H9 (cell line): ENCODE results near the gene CD27. TPM values are rescaled to one million over a fixed set of nuclear protein-coding genes. Genes with fewer than 3 reads are reported as not detected.

Experiments used
- DNase-seq: peaks from one replicate; pipeline ENCODE4 v3.0.0-alpha.2; 2017
- H2AFZ ChIP-seq: one replicate; pipeline ENCODE4 v1.6.1; 2013; ENCODE audit warnings: mild to moderate bottlenecking, low read length, control low read depth, moderate library complexity
- H2AK5ac ChIP-seq: 2 replicates; pipeline ENCODE4 v1.6.1; 2013; ENCODE audit warnings: low read length, control low read depth, mixed read lengths; ENCODE audit not compliant: insufficient read length
- H2BK120ac ChIP-seq: one replicate; pipeline ENCODE4 v1.6.1; 2013; ENCODE audit warnings: low read depth, mild to moderate bottlenecking, low read length, control low read depth, inconsistent platforms; ENCODE audit not compliant: poor library complexity, severe bottlenecking
- H2BK12ac ChIP-seq: 2 replicates; pipeline ENCODE4 v1.6.1; 2013; ENCODE audit warnings: low read length, control low read depth, mixed read lengths, low read depth; ENCODE audit not compliant: insufficient read length
- H2BK15ac ChIP-seq: 2 replicates; pipeline ENCODE4 v1.6.1; 2013; ENCODE audit warnings: low read depth, low read length, control low read depth
- H2BK20ac ChIP-seq: one replicate; pipeline ENCODE4 v1.6.1; 2013; ENCODE audit warnings: low read depth, mild to moderate bottlenecking, low read length, control low read depth, inconsistent platforms; ENCODE audit not compliant: poor library complexity, severe bottlenecking
- H2BK5ac ChIP-seq: 2 replicates; pipeline ENCODE4 v1.6.1; 2013; ENCODE audit warnings: low read length, control low read depth, mixed read lengths; ENCODE audit not compliant: insufficient read length
- H3K14ac ChIP-seq: 2 replicates; pipeline ENCODE4 v1.6.1; 2013; ENCODE audit warnings: low read length, control low read depth; ENCODE audit not compliant: insufficient read depth
- H3K18ac ChIP-seq: 2 replicates; pipeline ENCODE4 v1.6.1; 2013; ENCODE audit warnings: low read depth, mild to moderate bottlenecking, mixed read lengths, low read length, control low read depth; ENCODE audit not compliant: insufficient read length
- H3K23ac ChIP-seq: 2 replicates; pipeline ENCODE4 v1.6.1; 2013; ENCODE audit warnings: low read length, control low read depth, mixed read lengths, low read depth; ENCODE audit not compliant: insufficient read length
- H3K23me2 ChIP-seq: 2 replicates; pipeline ENCODE4 v1.6.1; 2013; ENCODE audit warnings: low read depth, mild to moderate bottlenecking, mixed read lengths, low read length, control low read depth; ENCODE audit not compliant: insufficient read length, poor library complexity, severe bottlenecking
- H3K27ac ChIP-seq: 2 replicates; pipeline ENCODE4 v1.5.1; 2013; ENCODE audit warnings: low read length, control low read depth, mixed read lengths, low read depth; ENCODE audit not compliant: insufficient read length
- H3K27me3 ChIP-seq: 2 replicates; pipeline ENCODE4 v1.6.1; 2013; ENCODE audit warnings: low read length, control low read depth, inconsistent platforms; ENCODE audit not compliant: insufficient read depth
- H3K4ac ChIP-seq: 2 replicates; pipeline ENCODE4 v1.6.1; 2013; ENCODE audit warnings: low read depth, mild to moderate bottlenecking, control low read depth, inconsistent platforms, low read length, moderate library complexity
- H3K4me1 ChIP-seq: 2 replicates; pipeline ENCODE4 v1.6.1; 2013; ENCODE audit warnings: low read length, control low read depth, inconsistent platforms; ENCODE audit not compliant: insufficient read depth
- H3K4me2 ChIP-seq: 2 replicates; pipeline ENCODE4 v1.6.1; 2013; ENCODE audit warnings: low read length, control low read depth, mixed read lengths; ENCODE audit not compliant: insufficient read length, insufficient read depth
- H3K56ac ChIP-seq: 2 replicates; pipeline ENCODE4 v1.6.1; 2013; ENCODE audit warnings: low read depth, mild to moderate bottlenecking, mixed read lengths, low read length, control low read depth; ENCODE audit not compliant: insufficient read length
- H3K79me1 ChIP-seq: 2 replicates; pipeline ENCODE4 v1.6.1; 2013; ENCODE audit warnings: low read depth, mild to moderate bottlenecking, moderate library complexity, low read length, control low read depth, inconsistent platforms; ENCODE audit not compliant: insufficient read depth, poor library complexity, severe bottlenecking
- H3K79me2 ChIP-seq: 2 replicates; pipeline ENCODE4 v1.6.1; 2013; ENCODE audit warnings: low read length, control low read depth, inconsistent platforms; ENCODE audit not compliant: insufficient read depth
- H3K9ac ChIP-seq: 2 replicates; pipeline ENCODE4 v1.6.1; 2013; ENCODE audit warnings: low read length, control low read depth, mixed read lengths; ENCODE audit not compliant: insufficient read length; ENCODE audit errors: extremely low read depth
- H3K9me3 ChIP-seq: one replicate; pipeline ENCODE4 v1.6.1; 2013; ENCODE audit warnings: low read depth, low read length, inconsistent platforms; ENCODE audit not compliant: control insufficient read depth
- H3T11ph ChIP-seq: one replicate; pipeline ENCODE4 v1.6.1; 2013; ENCODE audit warnings: mild to moderate bottlenecking, low read length, control low read depth, inconsistent platforms
- H4K20me1 ChIP-seq: one replicate; pipeline ENCODE4 v1.6.1; 2013; ENCODE audit not compliant: control insufficient read depth, insufficient read length, insufficient read depth
- H4K5ac ChIP-seq: 2 replicates; pipeline ENCODE4 v1.6.1; 2013; ENCODE audit warnings: low read depth, mild to moderate bottlenecking, mixed read lengths, low read length, control low read depth; ENCODE audit not compliant: insufficient read length
- H4K8ac ChIP-seq: replicated peaks from 2 replicates; pipeline ENCODE4 v1.6.1; 2013; ENCODE audit warnings: low read length, control low read depth, mixed read lengths, low read depth; ENCODE audit not compliant: insufficient read length
- H4K91ac ChIP-seq: 2 replicates; pipeline ENCODE4 v1.6.1; 2013; ENCODE audit warnings: low read depth, mild to moderate bottlenecking, moderate library complexity, mixed read lengths, low read length, control low read depth; ENCODE audit not compliant: insufficient read length
- H3K27ac Mint-ChIP-seq, 3 experiments: 2 replicates in 2 of 3; 3 replicates in 1 of 3; pipeline ENCODE4 v1.8.0; 2020 to 2021; ENCODE audit warnings: mixed read lengths in 3 of 3, mild to moderate bottlenecking in 1 of 3, moderate library complexity in 1 of 3
- H3K27me3 Mint-ChIP-seq: 2 replicates; pipeline ENCODE4 v1.8.0; 2021; ENCODE audit warnings: low read depth, mild to moderate bottlenecking, moderate library complexity, mixed read lengths
- H3K36me3 Mint-ChIP-seq, 3 experiments: 2 replicates in 2 of 3; 3 replicates in 1 of 3; pipeline ENCODE4 v1.8.0; 2020 to 2021; ENCODE audit warnings: low read depth in 3 of 3, mixed read lengths in 3 of 3; ENCODE audit not compliant: insufficient read depth in 1 of 3
- H3K4me1 Mint-ChIP-seq, 2 experiments: 2 replicates each; pipeline ENCODE4 v1.8.0; 2020; ENCODE audit warnings: mixed read lengths in 2 of 2
- H3K4me3 Mint-ChIP-seq, 2 experiments: 2 replicates in 1 of 2; 3 replicates in 1 of 2; pipeline ENCODE4 v1.8.0; 2020 to 2021; ENCODE audit warnings: mild to moderate bottlenecking in 2 of 2, mixed read lengths in 2 of 2, moderate library complexity in 1 of 2
- H3K9me3 Mint-ChIP-seq, 2 experiments: 2 replicates in 1 of 2; 3 replicates in 1 of 2; pipeline ENCODE4 v1.8.0; 2020; ENCODE audit warnings: mild to moderate bottlenecking in 2 of 2, mixed read lengths in 2 of 2, moderate library complexity in 1 of 2
- WGBS: extraction: QIAGEN DNeasy Blood & Tissue Kit; methylation state at CpG from one replicate; pipeline ENCODE4 v1.1.7; 2013; ENCODE audit warnings: missing lambda C conversion rate, low lambda C conversion rate, mixed read lengths; ENCODE audit not compliant: insufficient read length; ENCODE audit errors: extremely low coverage; 5-methylcytosine and 5-hydroxymethylcytosine counted together
- total RNA-seq: library from RNA; stranded (reverse); gene quantifications from 2 replicates; pipeline ENCODE4 v1.2.1, GENCODE V29; 2021
- TF ChIP-seq, protein P1 (sequence below): fragments of 200-600 bp; sonication (generic); conservative IDR thresholded peaks from 3 replicates; pipeline ENCODE4 v1.8.0; 2021; ENCODE audit warnings: antibody characterized with exemption, mild to moderate bottlenecking

The CD27 gene
- total RNA-seq, 1 experiment from 2014 or later: 0.37 TPM

DNA sequence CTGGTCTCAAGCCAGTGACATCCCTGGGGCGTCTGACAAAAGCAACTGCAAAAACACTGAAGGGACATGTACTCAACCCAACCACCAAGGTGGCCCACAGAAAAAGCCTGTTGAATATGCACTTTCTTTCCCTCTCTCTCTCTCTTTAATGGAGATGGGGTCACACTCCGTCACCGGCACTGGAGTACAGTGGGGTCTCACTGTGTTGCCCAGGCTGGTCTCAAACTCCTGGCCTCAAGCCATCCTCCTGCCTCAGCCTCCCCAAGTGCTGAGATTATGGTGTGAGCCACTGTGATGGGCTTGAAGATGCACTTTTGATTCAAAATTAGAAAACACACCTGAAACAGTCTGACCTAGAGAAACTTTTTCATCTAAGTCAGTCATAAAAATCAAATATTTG is 7.2 kb upstream of the CD27 start:
- no peaks in the 10 kb centered on the region for H3K79me2 ChIP-seq
- TF ChIP-seq, protein P1, sequence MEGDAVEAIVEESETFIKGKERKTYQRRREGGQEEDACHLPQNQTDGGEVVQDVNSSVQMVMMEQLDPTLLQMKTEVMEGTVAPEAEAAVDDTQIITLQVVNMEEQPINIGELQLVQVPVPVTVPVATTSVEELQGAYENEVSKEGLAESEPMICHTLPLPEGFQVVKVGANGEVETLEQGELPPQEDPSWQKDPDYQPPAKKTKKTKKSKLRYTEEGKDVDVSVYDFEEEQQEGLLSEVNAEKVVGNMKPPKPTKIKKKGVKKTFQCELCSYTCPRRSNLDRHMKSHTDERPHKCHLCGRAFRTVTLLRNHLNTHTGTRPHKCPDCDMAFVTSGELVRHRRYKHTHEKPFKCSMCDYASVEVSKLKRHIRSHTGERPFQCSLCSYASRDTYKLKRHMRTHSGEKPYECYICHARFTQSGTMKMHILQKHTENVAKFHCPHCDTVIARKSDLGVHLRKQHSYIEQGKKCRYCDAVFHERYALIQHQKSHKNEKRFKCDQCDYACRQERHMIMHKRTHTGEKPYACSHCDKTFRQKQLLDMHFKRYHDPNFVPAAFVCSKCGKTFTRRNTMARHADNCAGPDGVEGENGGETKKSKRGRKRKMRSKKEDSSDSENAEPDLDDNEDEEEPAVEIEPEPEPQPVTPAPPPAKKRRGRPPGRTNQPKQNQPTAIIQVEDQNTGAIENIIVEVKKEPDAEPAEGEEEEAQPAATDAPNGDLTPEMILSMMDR: no peak
- no peak overlapping the region for H3K27ac Mint-ChIP-seq
- no peak overlapping the region for H3T11ph ChIP-seq
- 0 out of 5 replicates have a peak, but pooled peaks cover 0 to 2% of the 10 kb centered on the region in 2 experiments for H3K9me3 Mint-ChIP-seq
- no peak overlapping the region for H2BK120ac ChIP-seq
- H3K27me3 Mint-ChIP-seq: no peaks in the 10 kb centered on the region; the same call in 1 of the 2 replicates
- DNase-seq: no peak
- H3K4me1 ChIP-seq: no peaks in the 10 kb centered on the region
- no peak overlapping the region for H3K4me2 ChIP-seq
- no peak overlapping the region for H2AK5ac ChIP-seq
- no peak overlapping the region for H4K91ac ChIP-seq
- no peaks in the 10 kb centered on the region for H4K20me1 ChIP-seq
- H3K4ac ChIP-seq: no peak overlapping the region
- H3K9me3 ChIP-seq: no peaks in the 10 kb centered on the region
- peaks cover 13 to 22% of the 10 kb centered on the region in 2 experiments for H3K4me1 Mint-ChIP-seq
- H3K23me2 ChIP-seq: no peaks in the 10 kb centered on the region
- H4K5ac ChIP-seq: no peak overlapping the region
- no peak overlapping the region for H3K23ac ChIP-seq
- H3K79me1 ChIP-seq: no peaks in the 10 kb centered on the region
- WGBS: no CpG with 5 or more reads among the region's 3 CpGs
- no peak overlapping the region for H4K8ac ChIP-seq
- no peaks in the 10 kb centered on the region; the same call in 1 of the 2 replicates for H3K27me3 ChIP-seq
- no peak overlapping the region for H3K9ac ChIP-seq
- no peak overlapping the region for H3K56ac ChIP-seq
- H3K36me3 Mint-ChIP-seq: no peaks in the 10 kb centered on the region; a peak in 1 of 7 replicates
- no peak overlapping the region for H2BK12ac ChIP-seq
- H2BK5ac ChIP-seq: no peak overlapping the region
- H2AFZ ChIP-seq: no peak overlapping the region
- no peak overlapping the region for H3K27ac ChIP-seq
- H3K4me3 Mint-ChIP-seq: no peak overlapping the region
- no peak overlapping the region for H3K14ac ChIP-seq
- no peak overlapping the region for H2BK15ac ChIP-seq
- H2BK20ac ChIP-seq: no peak overlapping the region
- no peak overlapping the region for H3K18ac ChIP-seq
